HepG2 (cell line): ENCODE measurements around the gene ZNF331.

Experiments used
- KAT7 ChIP-seq: IDR thresholded peaks from 2 replicates; pipeline ENCODE4 v1.6.1; 2018; ENCODE audit warnings: borderline replicate concordance, missing compliant biosample characterization
- ZSCAN21 ChIP-seq: sonication (generic); formaldehyde crosslinking; IDR thresholded peaks from 2 replicates; pipeline ENCODE4 v1.8.0; 2022; ENCODE audit warnings: mild to moderate bottlenecking, missing genetic modification reagents, moderate library complexity, borderline replicate concordance

DNA sequence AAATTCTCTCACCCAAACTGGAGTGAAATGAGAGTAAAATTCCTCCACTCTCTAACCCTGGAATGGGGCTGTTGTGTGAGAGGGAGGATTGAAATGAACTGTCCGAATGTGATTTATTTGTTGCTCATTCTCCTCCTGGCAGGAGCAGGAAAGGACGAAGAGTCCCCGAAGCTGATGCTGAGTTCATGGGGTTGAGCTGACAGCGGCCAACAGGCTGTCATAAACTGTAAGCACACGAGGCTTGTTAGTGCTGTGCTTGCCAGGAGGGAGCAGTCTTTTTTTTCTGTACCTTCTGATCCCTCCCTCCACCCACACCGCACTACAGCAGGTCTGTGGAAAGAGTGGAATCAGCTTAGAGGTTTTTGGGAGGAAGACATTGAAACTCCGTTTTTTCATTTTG, 33.1 kb upstream of the ZNF331 start:
- TF ChIP-seq ZSCAN21 (CRISPR knock-in tag) (no peak), KAT7 (no peak)
